ENCODE data around the gene ACOT11. TPM values are rescaled to one million over a fixed set of nuclear protein-coding genes. Genes with fewer than 3 reads are reported as not detected.

ACOT11 gene
- total and polyA plus RNA-seq, 10 of the 15 experiments (the other 5 are each of a cell fraction or from before 2014, with no cell fraction given), result 0.04 to 0.85 (median 0.39) TPM; not detected in 1

- no peak for ATAC-seq
- no peaks in the 10 kb centered on the region for H4K20me1 ChIP-seq (ENCODE audit: control insufficient read depth, insufficient read depth)
- no peak for DNase-seq (ENCODE audit: low read depth, low spot score)
- 27% methylated on average over 3 of the region's 3 CpGs for WGBS (ENCODE audit: insufficient coverage, insufficient replicate concordance, low lambda C conversion rate, missing lambda C conversion rate)
- H2AFZ ChIP-seq (ENCODE audit: control insufficient read depth, low read depth, low read length), result no peak overlapping the region
- no peak overlapping the region for H3K9ac ChIP-seq (ENCODE audit: control insufficient read depth, insufficient read depth, low read length)
- H3K9me3 ChIP-seq (replicated peaks; ENCODE audit: control insufficient read depth, insufficient read depth, low read length), result no peaks in the 10 kb centered on the region
- H3K4me2 ChIP-seq (ENCODE audit: control insufficient read depth, insufficient read depth), result no peak overlapping the region
- no peaks in the 10 kb centered on the region for H3K79me2 ChIP-seq (ENCODE audit: control insufficient read depth, insufficient read depth, low read length)
- no peak overlapping the region for H3K27ac ChIP-seq (ENCODE audit: control insufficient read depth, insufficient read depth)
- ChIA-PET CTCF (no interaction called here), RAD21 (ENCODE audit: unreplicated experiment) (no interaction called here), POLR2A (no interaction called here), SMC1A (ENCODE audit: uncharacterized antibody, unreplicated experiment) (no interaction called here)
- H3K4me1 ChIP-seq (ENCODE audit: control insufficient read depth, insufficient read depth, low read length), result no peaks in the 10 kb centered on the region
- in situ Hi-C loops (cut with MboI), result no loop called here
- H3K27me3 ChIP-seq (replicated peaks in 1 of 2; ENCODE audit: control insufficient read depth in 2 of 2, insufficient read depth in 2 of 2, low read length in 1 of 2), result no peaks in the 10 kb centered on the region
- no peak for FAIRE-seq
- no TSS peak for BruUV-seq (replicated peaks)
- intact Hi-C loops (cut with micrococcal nuclease; ENCODE audit: unreplicated experiment), result no loop called here
- H3K36me3 ChIP-seq (ENCODE audit: control insufficient read depth in 2 of 2, insufficient read depth in 2 of 2, low read length in 1 of 2), result no peaks in the 10 kb centered on the region
- TF ChIP-seq POLR2AphosphoS2 (IDR thresholded peaks at IDR 0.05; ENCODE audit: low read depth, low read length) (no peak), TBL1XR1 (IDR thresholded peaks at IDR 0.05; ENCODE audit: low read depth, low read length) (no peak), YBX1 (IDR thresholded peaks at IDR 0.05) (no peak), TCF12 (IDR thresholded peaks at IDR 0.05; ENCODE audit: low read depth, low read length) (no peak), KLF5 (IDR thresholded peaks at IDR 0.05; ENCODE audit: partially characterized antibody) (no peak), MYC (IDR thresholded peaks at IDR 0.05; ENCODE audit: insufficient read depth, insufficient read length, insufficient replicate concordance, low read length, severe bottlenecking) (no peak), SMAD1 (IDR thresholded peaks at IDR 0.05; ENCODE audit: low read depth, partially characterized antibody) (no peak), HSF1 (IDR thresholded peaks at IDR 0.05; ENCODE audit: low read depth, low read length) (no peak), IKZF2 (IDR thresholded peaks at IDR 0.05) (no peak), MAX (IDR thresholded peaks at IDR 0.05; ENCODE audit: low read depth, low read length) (no peak)
- no peak overlapping the region for H3K4me3 ChIP-seq
Observed at GRCh38 chr1:54651608-54652007, 103.6 kb downstream of the ACOT11 start.
